Measurements from ENCODE around the gene SPEF1.
A peak's percentile ranks its signal among the peaks of the same experiment; 100 is the strongest.

SPEF1 gene

GRCh38 chr20:3786665-3787323 is 5.5 kb upstream of the SPEF1 start, which contains the start of gene CENPB:
TSS of gene CENPB (minus strand) at chr20:3786740. CDS start at chr20:3786483, 257 bp downstream.
- peak; percentile 92 for DNase-seq

- peak; percentile 70 for DNase-seq
These were observed 4.9 kb upstream of the SPEF1 start for GRCh38 chr20:3786126-3786484.

GRCh38 chr20:3785240-3786125 is 4.2 kb upstream of the SPEF1 start:
- DNase-seq = peak; percentile 45

GRCh38 chr20:3784863-3785239 is 3.6 kb upstream of the SPEF1 start:
- DNase-seq = no peak

- no peak for DNase-seq
These were observed 3.1 kb upstream of the SPEF1 start for GRCh38 chr20:3784216-3784853.

GRCh38 chr20:3783511-3784195 is 2.4 kb upstream of the SPEF1 start:
- no peak for DNase-seq

- DNase-seq = no peak
These were observed 1.8 kb upstream of the SPEF1 start for GRCh38 chr20:3783068-3783489.

GRCh38 chr20:3782597-3782996 is 1.3 kb upstream of the SPEF1 start:
- DNase-seq = peak; percentile 41

- no peak for DNase-seq
These were observed 2.3 kb downstream of the SPEF1 start for GRCh38 chr20:3778976-3779375.

GRCh38 chr20:3777716-3778629 is 3.3 kb downstream of the SPEF1 start:
- peak; percentile 59 for DNase-seq

- no peak for DNase-seq
These were observed 3.9 kb downstream of the SPEF1 start for GRCh38 chr20:3777381-3777715.

GRCh38 chr20:3775457-3776108 is 5.7 kb downstream of the SPEF1 start:
- DNase-seq = no peak

- DNase-seq = no peak
These were observed 9.6 kb downstream of the SPEF1 start for GRCh38 chr20:3771552-3772058.

GRCh38 chr20:3768342-3769130 is 12.7 kb downstream of the SPEF1 start:
- peak; percentile 94 for DNase-seq

- DNase-seq = peak; percentile 100
These were observed 13.6 kb downstream of the SPEF1 start, which contains the start of gene ADISSP for GRCh38 chr20:3767427-3768341. TSS of gene ADISSP (minus strand) at chr20:3767753. CDS start at chr20:3760100, 7,653 bp downstream.

GRCh38 chr20:3767110-3767426 is 14.2 kb downstream of the SPEF1 start:
- DNase-seq = peak; percentile 80

GRCh38 chr20:3766422-3767109 is 14.7 kb downstream of the SPEF1 start:
- DNase-seq = peak; percentile 53

GRCh38 chr20:3765171-3765882 is 15.9 kb downstream of the SPEF1 start:
- DNase-seq = peak; percentile 57

Data from NCI-H82 (cell line).